Renal cortical epithelial cell (primary cell): ENCODE results near the gene VRK3. TPM values are rescaled to one million over a fixed set of nuclear protein-coding genes. Genes with fewer than 3 reads are reported as not detected.
"Not testable (repeated sequence)": the region's sequence is repeated elsewhere in the genome, so short reads cannot be mapped to it uniquely, and the experiment has no call there.

ENCODE experiments used
- DNase-seq: peaks from one replicate; pipeline ENCODE4 v3.0.0-alpha.2; 2011; ENCODE audit warnings: low read depth
- total RNA-seq: library from RNA; depleted of rRNA; stranded (reverse); fragments of >200 nt; gene quantifications from 2 replicates; pipeline ENCODE4 v1.2.3, GENCODE V29; 2014

VRK3 gene
- total RNA-seq = 19.8 and 32.9 TPM in 2 replicates

- peak; percentile 100 for DNase-seq
Observed at GRCh38 chr19:50025022-50025793, at the start of gene VRK3. VRK3 (minus strand) TSS chr19:50025372; CDS start chr19:50016162, 9,210 bp downstream.

- not testable (repeated sequence) for DNase-seq
Observed at GRCh38 chr19:50068382-50068781, 43.2 kb upstream of the VRK3 start.

GRCh38 chr19:50067575-50067974, 42.4 kb upstream of the VRK3 start:
- no peak for DNase-seq

GRCh38 chr19:50065938-50066337, 40.8 kb upstream of the VRK3 start:
- no peak for DNase-seq

GRCh38 chr19:50061650-50062049, 36.5 kb upstream of the VRK3 start:
- DNase-seq = no peak

- no peak for DNase-seq
Observed at GRCh38 chr19:50060107-50060506, 34.9 kb upstream of the VRK3 start.

GRCh38 chr19:50059045-50059444, 33.9 kb upstream of the VRK3 start:
- no peak for DNase-seq

GRCh38 chr19:50058425-50058824, 33.3 kb upstream of the VRK3 start:
- no peak for DNase-seq

GRCh38 chr19:50053119-50053518, 27.9 kb upstream of the VRK3 start:
- no peak for DNase-seq

- no peak for DNase-seq
Observed at GRCh38 chr19:50051964-50052363, 26.8 kb upstream of the VRK3 start.

GRCh38 chr19:50051228-50051895, 26.2 kb upstream of the VRK3 start:
- not testable (repeated sequence) for DNase-seq

- peak; percentile 75 for DNase-seq
Observed at GRCh38 chr19:50050406-50051227, 25.4 kb upstream of the VRK3 start.

- no peak for DNase-seq
Observed at GRCh38 chr19:50047671-50048070, 22.5 kb upstream of the VRK3 start.

- DNase-seq = no peak
Observed at GRCh38 chr19:50046649-50047503, 21.7 kb upstream of the VRK3 start.

GRCh38 chr19:50044922-50045321, 19.8 kb upstream of the VRK3 start:
- no peak for DNase-seq

- no peak for DNase-seq
Observed at GRCh38 chr19:50043967-50044366, 18.8 kb upstream of the VRK3 start.

- no peak for DNase-seq
Observed at GRCh38 chr19:50042363-50043024, 17.3 kb upstream of the VRK3 start.

- no peak for DNase-seq
Observed at GRCh38 chr19:50040967-50041366, 15.8 kb upstream of the VRK3 start.

- DNase-seq = peak; percentile 7
Observed at GRCh38 chr19:50039968-50040367, 14.8 kb upstream of the VRK3 start.

- DNase-seq = peak; percentile 39
Observed at GRCh38 chr19:50036908-50037307, 11.7 kb upstream of the VRK3 start.

- no peak for DNase-seq
Observed at GRCh38 chr19:50030937-50031336, 5.8 kb upstream of the VRK3 start.
